ACHN (cell line): ENCODE measurements around the gene KRTAP20-4.

ENCODE experiments used
- DNase-seq: peaks from one replicate; pipeline ENCODE4 v3.0.0-alpha.2; 2015
- in situ Hi-C: cut with HindIII; loops from 2 replicates; pipeline ENCODE4 v1.10.0; 2017; ENCODE audit warnings: low sequenced_read_pairs, low pct_ligation_motif_present, low pct_unique_long_range_greater_than_20kb

Gene KRTAP20-4

DNA sequence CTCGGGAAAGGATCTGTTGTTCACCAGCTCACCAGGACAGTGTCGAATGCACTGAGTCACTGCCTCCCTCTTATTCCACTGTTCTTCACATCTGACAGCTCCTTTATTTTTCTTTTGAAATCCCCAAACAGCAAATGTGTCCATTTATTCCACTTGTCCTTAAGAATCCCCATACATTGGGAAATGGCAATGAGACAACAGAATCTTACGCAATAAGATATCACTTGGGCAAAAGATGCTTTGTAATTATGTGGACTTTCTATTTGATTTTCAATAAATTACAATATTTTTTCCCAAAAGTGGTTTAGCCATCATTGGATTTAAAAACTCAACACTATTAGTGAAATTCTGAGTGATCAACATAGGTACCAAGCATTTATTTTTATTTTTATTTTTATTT is 18.3 kb downstream of the KRTAP20-4 start:
- DNase-seq = no peak
- in situ Hi-C loops = no loop called here

- DNase-seq = no peak
- in situ Hi-C loops = no loop called here
These were observed 22.1 kb downstream of the KRTAP20-4 start, which contains the start of gene KRTAP20-3 for GRCh38 chr21:30642564-30642963. KRTAP20-3 (plus strand) TSS chr21:30642864.

DNA sequence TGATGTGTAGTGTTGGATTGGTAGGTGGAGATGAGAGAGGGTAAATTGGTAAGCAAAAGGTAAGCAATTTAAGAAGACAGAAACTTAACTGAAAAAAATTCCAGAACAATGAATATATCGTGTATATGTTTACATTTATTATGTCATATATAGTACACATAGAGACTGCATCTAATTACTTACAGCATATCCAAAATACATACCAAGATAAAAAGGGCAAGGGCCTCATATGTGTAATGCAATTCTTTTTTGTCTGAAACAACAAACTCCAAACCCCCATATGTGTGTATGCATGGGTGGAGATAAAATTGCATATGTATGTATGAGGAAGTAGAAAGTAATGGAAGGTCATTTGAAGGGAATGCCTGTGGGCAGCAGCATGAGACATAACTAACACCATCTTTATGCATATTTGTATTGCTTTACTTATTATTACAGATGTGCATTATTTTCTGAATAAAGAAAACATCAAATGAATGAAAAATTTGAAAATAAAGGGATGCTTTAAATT is 26.5 kb downstream of the KRTAP20-4 start:
- no peak for DNase-seq
- in situ Hi-C loops = no loop called here

DNA sequence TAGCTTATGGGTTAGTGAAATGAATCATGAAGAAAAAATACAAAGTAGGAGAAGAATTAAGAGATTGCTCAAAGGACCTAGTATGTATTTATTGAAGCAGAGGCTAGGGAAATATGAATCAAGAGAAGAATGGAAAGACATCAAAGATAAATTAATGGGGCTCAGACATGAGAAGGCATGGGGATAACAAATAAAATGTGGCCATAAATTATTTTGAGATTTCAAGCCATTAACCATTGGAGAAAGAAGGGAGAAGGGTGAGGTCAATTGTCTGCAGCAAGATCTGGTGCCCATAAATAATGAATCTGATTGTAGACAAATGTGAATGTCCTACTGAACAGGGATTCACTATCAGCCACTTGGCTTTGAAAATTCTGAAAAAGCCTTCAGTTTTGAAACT is 32.5 kb downstream of the KRTAP20-4 start:
- in situ Hi-C loops = no loop called here

GRCh38 chr21:30668776-30669175 is 48.3 kb downstream of the KRTAP20-4 start:
- no peak for DNase-seq
- in situ Hi-C loops = no loop called here

More for the DNA sequence above, 32.5 kb downstream of the KRTAP20-4 start:
- no peak for DNase-seq
